Upper lobe of left lung (tissue), 4 donors: ENCODE results near the gene MOV10L1.

Experiments used
- CTCF ChIP-seq, 6 experiments: fragments of 450-650 bp in 4 of 6; fragments of 200-600 bp in 2 of 6; sonication (generic) in 2 of 6; IDR thresholded peaks; one replicate each; pipeline ENCODE4 v1.5.1; 2016 to 2019; ENCODE audit warnings: antibody characterized with exemption in 6 of 6
- POLR2AphosphoS5 ChIP-seq, 2 donors: sonication (generic); formaldehyde crosslinking; IDR thresholded peaks; one replicate each; pipeline ENCODE4 v1.5.1; 2017; ENCODE audit warnings: antibody characterized with exemption in 2 of 2

GRCh38 chr22:50062509-50063135, 27.2 kb upstream of the MOV10L1 start:
- TF ChIP-seq POLR2AphosphoS5 (IDR thresholded peaks at IDR 0.05) (no peak), CTCF (IDR thresholded peaks at IDR 0.05) (no peak)
